ENCODE measurements around the gene NPEPPS.
"Not testable (repeated sequence)": the region's sequence is repeated elsewhere in the genome, so short reads cannot be mapped to it uniquely, and the experiment has no call there.

Gene NPEPPS

GRCh38 chr17:47562406-47562705 lies 31.4 kb downstream of the NPEPPS start:
- DNase-seq: not testable (repeated sequence)

- DNase-seq: not testable (repeated sequence)
Observed at GRCh38 chr17:47567261-47567660, 36.4 kb downstream of the NPEPPS start.

- DNase-seq: not testable (repeated sequence)
Observed at GRCh38 chr17:47572561-47572960, 41.7 kb downstream of the NPEPPS start.

GRCh38 chr17:47582416-47582815 lies 51.5 kb downstream of the NPEPPS start:
- not testable (repeated sequence) for DNase-seq

- DNase-seq: not testable (repeated sequence)
Observed at GRCh38 chr17:47586378-47587055, 55.6 kb downstream of the NPEPPS start.

GRCh38 chr17:47593522-47593921 lies 62.6 kb downstream of the NPEPPS start:
- not testable (repeated sequence) for DNase-seq

GRCh38 chr17:47603830-47604597 lies 73.1 kb downstream of the NPEPPS start:
- no peak for DNase-seq

GRCh38 chr17:47604598-47604927 lies 73.7 kb downstream of the NPEPPS start:
- DNase-seq: no peak

- DNase-seq: no peak
Observed at GRCh38 chr17:47605011-47605410, 74.1 kb downstream of the NPEPPS start.

GRCh38 chr17:47607481-47607880 lies 76.6 kb downstream of the NPEPPS start:
- DNase-seq: no peak

- no peak for DNase-seq
Observed at GRCh38 chr17:47611372-47612350, 80.8 kb downstream of the NPEPPS start.

- no peak for DNase-seq
Observed at GRCh38 chr17:47615766-47616424, 85.0 kb downstream of the NPEPPS start.

GRCh38 chr17:47618410-47618809 lies 87.5 kb downstream of the NPEPPS start:
- no peak for DNase-seq

- no peak for DNase-seq
Observed at GRCh38 chr17:47620503-47621245, 89.8 kb downstream of the NPEPPS start.

GRCh38 chr17:47621293-47622179 lies 90.6 kb downstream of the NPEPPS start:
- DNase-seq: no peak

GRCh38 chr17:47622180-47622549 lies 91.3 kb downstream of the NPEPPS start:
- DNase-seq: no peak

- no peak for DNase-seq
Observed at GRCh38 chr17:47624727-47625068, 93.8 kb downstream of the NPEPPS start.

GRCh38 chr17:47628014-47628566 lies 97.2 kb downstream of the NPEPPS start:
- no peak for DNase-seq

GRCh38 chr17:47629826-47630225 lies 98.9 kb downstream of the NPEPPS start:
- DNase-seq: no peak

- no peak for DNase-seq
Observed at GRCh38 chr17:47630614-47631013, 99.7 kb downstream of the NPEPPS start.

- DNase-seq: no peak
Observed at GRCh38 chr17:47632991-47633390, 102.1 kb downstream of the NPEPPS start.

All from stimulated activated CD4-positive, alpha-beta T cell treated with anti-CD3 and anti-CD28 coated beads, Interleukin-12 subunit alpha, Interleukin-12 subunit beta, amount 100 ng/mL, for 4 hours (primary cell).